ENCODE data around the gene KRT26.

DNA sequence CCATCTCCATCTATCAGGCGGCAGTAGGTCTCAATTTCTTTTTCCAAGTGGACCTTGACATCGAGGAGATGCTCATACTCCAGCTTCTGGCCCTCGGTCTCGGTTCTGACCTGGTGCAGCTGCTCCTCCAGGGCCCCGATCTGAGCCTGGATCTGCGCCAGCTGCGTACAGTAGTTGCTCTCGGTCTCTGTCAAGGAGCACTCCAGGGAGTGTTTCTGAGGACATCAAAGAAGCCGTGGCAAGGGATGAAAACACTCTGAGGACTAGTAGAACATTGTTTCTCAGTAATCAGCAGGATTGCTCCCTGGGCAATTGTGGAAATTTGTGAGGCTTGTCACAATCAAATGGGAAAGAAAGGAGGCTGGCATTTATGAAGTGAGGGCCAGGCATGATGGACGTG lies 21.8 kb upstream of the KRT26 start:
- TF ChIP-seq, protein P1, sequence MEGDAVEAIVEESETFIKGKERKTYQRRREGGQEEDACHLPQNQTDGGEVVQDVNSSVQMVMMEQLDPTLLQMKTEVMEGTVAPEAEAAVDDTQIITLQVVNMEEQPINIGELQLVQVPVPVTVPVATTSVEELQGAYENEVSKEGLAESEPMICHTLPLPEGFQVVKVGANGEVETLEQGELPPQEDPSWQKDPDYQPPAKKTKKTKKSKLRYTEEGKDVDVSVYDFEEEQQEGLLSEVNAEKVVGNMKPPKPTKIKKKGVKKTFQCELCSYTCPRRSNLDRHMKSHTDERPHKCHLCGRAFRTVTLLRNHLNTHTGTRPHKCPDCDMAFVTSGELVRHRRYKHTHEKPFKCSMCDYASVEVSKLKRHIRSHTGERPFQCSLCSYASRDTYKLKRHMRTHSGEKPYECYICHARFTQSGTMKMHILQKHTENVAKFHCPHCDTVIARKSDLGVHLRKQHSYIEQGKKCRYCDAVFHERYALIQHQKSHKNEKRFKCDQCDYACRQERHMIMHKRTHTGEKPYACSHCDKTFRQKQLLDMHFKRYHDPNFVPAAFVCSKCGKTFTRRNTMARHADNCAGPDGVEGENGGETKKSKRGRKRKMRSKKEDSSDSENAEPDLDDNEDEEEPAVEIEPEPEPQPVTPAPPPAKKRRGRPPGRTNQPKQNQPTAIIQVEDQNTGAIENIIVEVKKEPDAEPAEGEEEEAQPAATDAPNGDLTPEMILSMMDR (conservative IDR thresholded peaks at IDR 0.05; ENCODE audit: low read depth, low read length): no peak
- no peak for TF ChIP-seq EZH2 (IDR thresholded peaks at IDR 0.05; ENCODE audit: borderline replicate concordance, low read depth, low read length, poor library complexity, severe bottlenecking)

Measured in A673 (cell line).